HG03521 (cell line): Measurements from ENCODE around the gene TMEM51.
"Not testable (repeated sequence)": the region's sequence is repeated elsewhere in the genome, so short reads cannot be mapped to it uniquely, and the experiment has no call there.

Source experiments
- ATAC-seq: cut with Tn5 transposase; IDR thresholded peaks from one replicate; pipeline ENCODE4 v1.9.1; 2021; ENCODE audit warnings: mild to moderate bottlenecking, moderate library complexity; ENCODE audit not compliant: unreplicated experiment

The TMEM51 gene

GRCh38 chr1:15125101-15125745, 28.3 kb upstream of the TMEM51 start:
- no peak for ATAC-seq

- ATAC-seq = no peak
Measured at GRCh38 chr1:15128077-15128476, 25.5 kb upstream of the TMEM51 start.

GRCh38 chr1:15128520-15129313, 24.8 kb upstream of the TMEM51 start:
- peak; percentile 67 for ATAC-seq

DNA sequence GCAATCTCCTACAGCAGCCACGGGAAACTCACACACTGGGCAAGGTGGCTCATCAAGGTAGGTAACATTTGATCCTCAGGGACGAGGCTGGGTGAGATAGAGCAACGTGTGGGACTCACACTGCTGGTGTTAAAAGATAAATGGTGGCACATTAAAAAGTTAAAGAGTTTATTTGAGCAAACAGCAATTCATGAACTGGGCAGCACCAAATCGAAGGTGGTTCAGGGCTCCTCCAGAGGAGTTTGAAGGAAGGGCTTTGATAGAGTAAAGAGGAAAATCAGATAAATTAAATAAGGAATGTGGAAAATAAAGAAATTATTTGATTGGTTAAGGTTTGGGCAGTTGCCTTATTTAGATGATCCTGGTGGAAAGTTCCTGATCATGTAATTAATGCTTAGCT, 23.6 kb upstream of the TMEM51 start:
- no peak for ATAC-seq

DNA sequence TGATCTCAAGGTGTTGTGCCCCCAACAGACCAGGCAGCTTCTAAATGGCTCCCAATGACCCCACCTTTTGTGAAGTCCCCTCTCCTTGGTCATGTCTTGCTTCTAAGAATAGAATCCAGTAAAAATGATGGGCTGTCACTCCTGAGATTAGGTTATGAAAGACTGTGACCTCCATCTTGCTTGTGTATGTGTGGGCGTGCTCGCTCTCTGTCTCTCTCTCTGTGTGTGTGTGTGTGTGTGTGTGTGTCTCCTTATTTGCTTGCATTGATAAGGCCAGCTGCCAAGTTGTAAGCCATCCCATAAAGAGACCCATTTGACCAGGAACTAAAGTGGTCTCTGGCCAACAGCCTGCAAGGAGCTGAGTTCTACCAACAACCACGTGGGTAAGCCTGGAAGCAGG, 22.9 kb upstream of the TMEM51 start:
- ATAC-seq = no peak

GRCh38 chr1:15132965-15133364, 20.6 kb upstream of the TMEM51 start:
- ATAC-seq = no peak

- no peak for ATAC-seq
Measured at GRCh38 chr1:15134285-15134684, 19.3 kb upstream of the TMEM51 start.

- ATAC-seq = not testable (repeated sequence)
Measured at GRCh38 chr1:15135604-15136003, 17.9 kb upstream of the TMEM51 start.

DNA sequence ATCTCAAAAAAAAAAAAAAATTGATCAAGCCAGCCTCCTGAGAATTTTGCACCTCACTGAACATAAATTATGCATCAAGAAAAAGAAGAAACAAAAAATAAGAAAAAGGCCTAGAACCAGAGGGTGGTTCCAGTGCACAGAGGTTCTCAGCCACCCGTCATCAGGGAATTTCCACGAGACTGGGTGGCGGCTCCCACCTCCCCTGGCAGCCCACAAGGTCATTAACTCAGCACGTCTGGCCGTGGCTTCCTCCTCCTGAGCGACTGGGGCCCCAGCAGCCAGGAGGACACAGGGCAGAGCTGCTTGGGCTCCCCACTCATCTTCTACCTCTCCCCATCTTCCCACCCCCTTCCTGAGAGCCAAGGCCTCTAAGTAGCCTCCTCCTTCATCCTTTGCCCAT, 15.7 kb upstream of the TMEM51 start:
- no peak for ATAC-seq

DNA sequence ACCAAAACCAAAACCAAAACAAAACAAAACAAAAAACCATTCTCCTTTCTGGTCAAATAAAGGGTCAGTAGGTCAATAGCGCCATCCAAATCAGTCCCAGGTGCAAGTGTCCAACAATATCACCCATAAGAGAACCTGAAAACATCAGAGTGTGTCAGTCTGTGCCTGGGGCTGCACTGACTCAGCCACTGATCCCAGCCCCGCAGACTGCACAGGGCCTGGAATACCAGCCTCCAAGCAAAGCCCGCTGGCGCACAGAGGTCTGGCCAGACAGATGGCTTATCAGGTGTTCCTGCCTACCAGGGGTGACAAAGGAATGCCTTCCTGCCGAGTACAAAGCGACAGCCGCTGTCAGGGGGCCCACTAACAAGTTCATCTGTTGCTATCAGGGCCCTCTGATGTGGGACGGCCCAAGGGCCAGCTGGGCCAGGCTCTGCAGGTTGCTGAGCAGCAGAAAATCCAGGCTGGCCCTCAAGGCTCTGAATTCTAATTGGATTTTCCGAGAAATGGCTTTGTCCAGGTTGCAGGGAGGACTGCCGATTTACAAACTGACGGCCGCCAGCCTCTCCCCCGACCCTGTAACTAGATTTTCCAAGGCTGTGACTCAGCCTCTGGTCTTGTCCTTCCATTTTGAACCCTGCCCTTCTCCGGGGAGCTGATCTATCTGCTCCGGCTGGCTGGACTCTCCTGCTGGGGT, 13.7 kb upstream of the TMEM51 start:
- no peak for ATAC-seq

DNA sequence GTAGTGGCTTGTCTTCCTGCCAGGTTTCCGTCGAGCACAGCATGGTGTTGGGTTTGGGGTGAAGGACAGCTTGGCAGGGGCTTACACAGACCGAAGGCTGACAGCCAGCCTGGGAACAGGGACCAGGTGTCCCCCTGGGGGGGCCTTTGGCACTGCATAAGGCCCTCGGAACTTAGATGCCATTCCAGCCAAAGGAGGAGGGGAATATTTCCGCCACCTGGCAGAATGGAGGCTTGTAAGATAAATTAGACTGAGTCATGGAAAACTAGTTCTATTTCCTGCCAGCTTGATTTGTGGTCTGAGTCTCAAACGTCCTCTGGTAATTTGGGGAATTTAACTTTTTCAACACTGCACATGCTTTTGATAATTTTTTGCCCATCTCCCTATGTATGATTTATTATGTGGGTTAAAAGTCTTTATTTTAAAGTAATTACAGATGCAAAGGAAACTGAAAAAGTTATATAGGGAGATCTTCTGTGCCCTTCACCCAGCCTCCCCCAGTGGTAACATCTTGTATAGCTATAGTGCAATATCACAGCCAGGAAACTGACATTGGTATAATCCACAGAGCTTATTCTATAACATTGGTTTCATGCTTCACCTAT, 11.5 kb upstream of the TMEM51 start:
- no peak for ATAC-seq

- ATAC-seq = no peak
Measured at GRCh38 chr1:15145327-15145726, 8.2 kb upstream of the TMEM51 start.

- no peak for ATAC-seq
Measured at GRCh38 chr1:15146142-15146680, 7.3 kb upstream of the TMEM51 start.

DNA sequence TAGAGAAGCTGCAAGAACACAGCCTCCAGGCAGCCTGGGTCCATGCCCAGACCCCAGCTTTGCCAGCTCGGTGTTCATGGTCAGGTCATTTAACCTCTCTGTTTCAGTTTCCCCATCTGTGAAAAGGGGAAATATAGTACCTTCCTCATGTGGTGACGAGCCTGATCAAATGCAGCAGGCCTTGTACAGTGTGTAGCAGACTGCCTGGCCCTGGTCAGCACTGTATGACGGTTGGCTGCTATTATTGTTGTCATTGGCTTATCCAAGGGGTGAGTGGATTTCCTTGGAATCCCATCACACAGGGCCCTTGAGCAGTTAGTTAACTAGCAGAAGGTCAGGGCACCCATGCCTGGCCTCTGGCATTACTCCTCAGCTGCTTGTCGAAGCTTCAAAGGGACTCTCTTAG, 6.6 kb upstream of the TMEM51 start:
- no peak for ATAC-seq

GRCh38 chr1:15148004-15148403, 5.5 kb upstream of the TMEM51 start:
- no peak for ATAC-seq

DNA sequence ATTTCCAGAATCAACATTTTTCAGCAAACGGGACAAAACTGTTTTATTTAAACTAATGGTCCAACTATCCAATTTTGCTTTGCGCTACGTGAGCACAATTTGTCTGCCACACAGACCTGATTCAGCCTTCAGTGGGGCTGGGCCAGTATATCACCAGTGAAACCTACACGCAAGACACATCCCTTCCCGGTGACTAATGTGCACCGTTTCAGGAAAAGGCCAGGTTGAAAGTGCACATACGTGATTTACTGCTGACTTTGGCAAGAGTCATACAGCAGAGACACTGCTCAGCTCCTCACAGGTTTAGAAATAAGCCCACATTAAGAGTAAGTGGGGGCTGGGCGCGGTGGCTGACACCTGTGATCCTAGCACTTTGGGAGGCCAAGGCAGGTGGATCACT, 5.1 kb upstream of the TMEM51 start:
- ATAC-seq = no peak

- no peak for ATAC-seq
Measured at GRCh38 chr1:15148941-15149340, 4.6 kb upstream of the TMEM51 start.

DNA sequence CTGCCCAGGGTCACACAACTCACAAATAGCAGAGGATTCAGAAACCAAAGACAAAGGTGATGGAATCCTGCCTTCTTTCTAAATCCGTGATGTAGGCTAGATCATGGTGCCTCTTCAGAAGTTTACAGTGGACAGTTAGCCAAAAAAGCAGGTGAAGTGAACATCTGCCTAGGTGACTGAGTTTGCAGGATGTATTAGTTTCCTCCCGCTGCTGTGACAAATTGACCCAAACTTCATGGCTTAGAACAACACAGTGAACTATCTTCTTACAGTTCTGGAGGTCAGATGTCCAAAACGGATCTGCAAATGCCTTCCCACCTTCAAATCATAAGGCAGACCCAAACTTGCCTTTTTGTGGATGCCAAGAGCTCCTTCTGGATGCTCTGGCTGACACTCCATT, 3.2 kb upstream of the TMEM51 start:
- ATAC-seq = no peak

DNA sequence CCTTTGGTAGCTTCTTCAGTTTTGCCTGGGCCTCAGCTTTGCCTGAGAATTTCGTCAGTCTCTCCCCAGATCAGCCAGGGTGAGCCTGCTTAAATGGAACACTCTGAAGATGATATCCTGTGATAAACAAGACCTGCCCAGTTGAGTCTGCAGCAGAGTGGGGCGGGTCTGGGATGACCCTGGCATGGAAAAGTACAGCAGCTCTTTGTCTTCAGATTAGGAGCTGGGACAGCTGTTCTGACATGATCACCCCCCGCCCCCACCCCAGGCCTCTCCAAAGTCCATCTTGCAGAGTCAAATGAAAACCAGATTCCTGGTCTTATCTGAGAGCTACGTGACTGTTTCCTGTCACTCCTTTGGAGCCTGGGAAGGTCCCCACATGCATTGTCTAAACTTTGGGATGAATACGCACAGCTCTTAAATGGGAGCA, 2.2 kb upstream of the TMEM51 start:
- ATAC-seq = no peak

GRCh38 chr1:15151871-15152270, 1.7 kb upstream of the TMEM51 start:
- ATAC-seq = no peak
